HG03520 (cell line): Measurements from ENCODE around the gene KCNH5.
"Not testable (repeated sequence)": the region's sequence is repeated elsewhere in the genome, so short reads cannot be mapped to it uniquely, and the experiment has no call there.

Source experiments
- ATAC-seq: cut with Tn5 transposase; IDR thresholded peaks from one replicate; pipeline ENCODE4 v1.9.1; 2021; ENCODE audit warnings: mild to moderate bottlenecking, moderate library complexity; ENCODE audit not compliant: unreplicated experiment

Gene KCNH5

DNA sequence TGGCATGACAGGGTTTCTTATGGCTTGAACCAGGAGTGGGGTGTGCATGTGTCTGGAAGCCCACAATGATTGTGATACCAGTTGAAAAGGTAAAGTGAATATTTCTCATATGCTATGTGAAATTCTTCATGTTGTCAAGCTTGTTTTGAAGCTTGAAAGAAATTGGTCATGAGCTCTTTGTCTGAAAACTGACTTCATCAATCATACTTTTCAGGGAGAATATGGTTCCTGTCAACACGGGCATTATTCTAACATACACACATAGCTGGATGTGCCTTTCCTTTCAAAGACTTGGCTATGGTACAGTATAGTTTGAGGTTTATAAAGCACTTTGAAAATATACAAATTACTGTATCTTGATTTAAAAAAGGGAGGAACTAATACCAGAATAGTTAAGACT, 158.8 kb downstream of the KCNH5 start:
- no peak for ATAC-seq

DNA sequence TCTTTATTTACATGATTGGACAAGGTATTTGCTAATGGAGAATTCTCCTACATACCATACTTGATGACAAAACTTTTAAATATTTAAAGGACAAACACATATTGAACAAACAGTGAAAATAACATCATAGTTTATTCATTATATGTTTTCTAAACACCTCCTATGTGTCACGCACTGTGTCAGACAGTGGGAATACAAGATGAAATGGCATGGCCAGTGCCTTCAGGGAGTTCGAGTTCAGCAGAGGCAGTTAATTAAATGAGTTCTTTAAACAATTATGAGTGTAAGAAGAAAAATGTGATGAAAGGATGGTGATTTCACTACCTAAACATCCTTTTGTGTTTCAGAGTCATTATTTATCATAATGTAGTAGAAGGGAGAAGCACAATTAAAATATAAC, 159.8 kb downstream of the KCNH5 start:
- ATAC-seq: no peak

GRCh38 chr14:62882967-62883366, 162.3 kb downstream of the KCNH5 start:
- no peak for ATAC-seq

DNA sequence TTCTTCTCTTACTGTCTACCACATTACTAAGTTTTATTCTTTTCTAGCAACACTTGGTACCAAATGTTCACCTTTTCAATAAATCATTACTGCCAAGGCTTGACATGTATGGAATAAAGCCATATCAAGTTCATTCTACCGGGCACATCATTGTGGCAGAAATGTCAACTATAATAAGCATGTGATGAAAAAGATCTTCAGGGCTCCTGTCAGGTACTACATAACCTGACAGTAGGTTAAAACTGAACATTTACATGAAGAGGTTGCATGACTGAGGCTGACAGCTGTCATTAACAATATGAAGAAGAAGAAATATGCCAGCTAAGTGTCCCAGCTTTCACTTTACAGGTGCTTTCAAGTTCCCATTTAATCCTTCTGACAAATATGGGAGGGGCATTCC, 178.9 kb downstream of the KCNH5 start:
- no peak for ATAC-seq

DNA sequence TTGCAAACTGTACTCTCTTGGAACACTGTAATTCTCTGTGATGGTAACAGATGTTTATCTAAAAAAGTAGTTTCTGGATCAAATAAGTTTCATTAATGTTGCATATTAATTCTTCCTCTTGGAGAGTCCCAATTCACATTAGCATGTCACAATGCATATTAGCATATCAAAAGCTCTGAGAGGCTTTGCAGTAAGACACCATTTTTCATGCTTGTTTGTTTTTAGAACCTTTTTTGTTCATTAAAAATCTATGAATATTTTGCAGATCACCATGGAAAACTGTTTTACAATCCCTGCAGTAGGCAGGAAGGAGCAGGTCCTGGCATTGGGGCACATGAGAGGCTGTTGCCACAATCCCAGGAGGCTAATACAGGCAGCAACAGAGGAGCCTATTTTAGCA, 180.7 kb downstream of the KCNH5 start:
- ATAC-seq: no peak

- not testable (repeated sequence) for ATAC-seq
Observed at GRCh38 chr14:62858011-62858410, 187.2 kb downstream of the KCNH5 start.

DNA sequence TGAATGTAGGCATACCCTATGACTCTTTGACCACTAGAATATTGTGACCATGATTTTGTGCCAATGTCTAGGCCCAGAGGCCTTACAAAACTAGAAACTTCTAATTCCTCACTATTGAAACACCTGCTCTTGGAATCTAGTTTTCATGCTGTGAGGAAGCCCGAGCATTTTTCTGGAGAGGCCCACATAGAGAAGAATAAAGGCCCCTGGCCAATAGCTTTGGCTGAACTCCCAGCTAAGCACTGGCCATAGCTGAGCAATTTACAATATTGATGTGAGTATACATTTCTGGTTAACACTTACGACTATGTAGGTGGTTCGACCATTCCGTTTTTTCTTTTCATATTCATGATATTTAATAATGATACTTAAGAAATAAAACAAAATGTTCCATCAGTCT, 190.3 kb downstream of the KCNH5 start:
- no peak for ATAC-seq

- no peak for ATAC-seq
Observed at GRCh38 chr14:62847168-62847567, 198.1 kb downstream of the KCNH5 start.

DNA sequence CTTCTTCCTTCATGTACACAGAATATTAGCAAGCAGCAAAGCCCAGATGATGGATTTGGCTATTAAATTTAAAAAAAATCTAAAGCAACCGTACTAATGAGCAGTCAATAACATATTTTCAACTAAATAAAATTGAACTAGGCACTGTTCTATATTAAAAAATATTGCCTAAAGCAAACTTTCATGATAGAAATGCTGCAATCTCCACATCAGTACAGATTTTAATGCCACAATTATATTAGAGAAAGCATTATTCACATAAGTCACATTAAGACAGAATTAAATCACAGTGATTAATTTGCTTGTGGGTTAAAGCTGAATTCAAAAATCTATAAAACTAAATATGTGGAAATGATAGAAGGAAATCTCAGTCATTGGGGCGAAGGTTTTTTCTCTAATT, 200.7 kb downstream of the KCNH5 start:
- no peak for ATAC-seq

GRCh38 chr14:62824086-62824485, 221.2 kb downstream of the KCNH5 start:
- ATAC-seq: no peak

- no peak for ATAC-seq
Observed at GRCh38 chr14:62819931-62820330, 225.3 kb downstream of the KCNH5 start.

GRCh38 chr14:62807636-62808035, 237.6 kb downstream of the KCNH5 start:
- ATAC-seq: no peak

DNA sequence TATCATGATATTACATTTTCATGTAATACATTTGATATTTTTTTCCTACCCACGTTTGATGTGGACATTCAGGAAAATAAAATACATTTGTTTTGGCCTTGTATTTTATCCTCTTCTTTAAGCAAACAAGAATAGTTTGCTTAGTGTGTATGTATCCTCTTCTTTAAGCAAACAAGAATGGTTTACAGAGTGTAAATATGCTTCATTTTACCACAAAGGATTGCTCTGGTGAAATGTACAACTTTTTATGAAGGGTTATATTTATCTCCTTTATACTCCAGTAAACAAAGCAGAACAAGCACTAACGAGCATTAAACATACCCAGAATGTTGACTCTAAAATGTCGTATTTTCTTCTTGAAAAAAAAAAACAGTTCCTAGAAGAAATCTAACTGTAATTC, 244.7 kb downstream of the KCNH5 start:
- no peak for ATAC-seq

GRCh38 chr14:62796431-62796830, 248.8 kb downstream of the KCNH5 start:
- no peak for ATAC-seq

DNA sequence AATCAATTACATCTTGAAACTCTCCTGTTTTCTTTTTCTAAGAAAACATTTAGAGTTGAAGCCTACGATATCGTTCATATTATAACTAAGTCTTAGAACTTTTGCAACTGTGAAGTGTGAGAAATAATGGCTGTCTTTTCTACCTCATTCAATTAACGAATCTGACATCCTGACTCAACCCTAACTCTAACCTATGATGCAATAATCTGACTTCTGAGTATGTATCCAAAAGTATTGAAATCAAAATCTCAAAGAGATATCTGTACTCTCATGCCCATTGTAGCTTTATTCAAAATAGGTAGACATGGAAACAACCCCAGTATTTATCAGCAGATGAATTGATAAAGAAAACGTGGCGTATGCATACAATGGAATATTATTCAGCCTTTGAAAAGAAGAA, 252.7 kb downstream of the KCNH5 start:
- no peak for ATAC-seq

DNA sequence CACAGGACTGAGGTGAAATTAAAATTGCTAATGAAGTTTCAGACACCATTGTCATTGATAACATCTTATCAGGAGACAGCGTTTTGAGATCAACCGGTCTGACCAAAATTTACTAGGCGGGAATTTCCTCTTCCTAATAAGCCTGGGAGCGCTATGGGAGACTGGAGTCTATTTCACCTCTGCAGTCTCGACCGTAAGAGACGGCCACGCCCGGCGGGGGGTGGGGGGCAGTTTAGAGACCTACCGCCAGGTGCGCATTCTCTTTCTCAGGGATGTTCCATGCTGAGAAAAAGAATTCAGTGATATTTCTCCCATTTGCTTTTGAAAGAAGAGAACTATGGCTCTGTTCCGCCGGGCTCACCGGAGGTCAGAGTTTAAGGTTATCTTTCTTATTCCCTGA, 263.9 kb downstream of the KCNH5 start:
- ATAC-seq: not testable (repeated sequence)

DNA sequence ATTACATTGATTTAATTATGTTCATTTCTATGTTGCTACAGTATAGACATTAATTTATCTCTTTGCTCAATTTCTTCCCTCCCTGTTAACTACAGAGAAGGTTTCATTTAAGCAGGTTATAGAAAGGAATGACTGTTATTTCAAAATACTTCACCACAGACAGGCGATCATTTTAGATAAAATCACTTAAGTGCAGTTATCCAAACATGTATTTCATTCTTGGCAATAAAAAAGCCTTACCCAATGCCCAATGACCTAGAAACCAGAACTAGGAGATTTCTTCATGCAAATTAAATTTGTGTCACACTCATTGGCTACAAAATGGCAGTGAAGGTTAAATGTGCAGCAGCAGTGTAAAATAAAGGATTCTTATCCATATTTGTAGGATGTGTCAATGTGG, 266.4 kb downstream of the KCNH5 start:
- no peak for ATAC-seq

DNA sequence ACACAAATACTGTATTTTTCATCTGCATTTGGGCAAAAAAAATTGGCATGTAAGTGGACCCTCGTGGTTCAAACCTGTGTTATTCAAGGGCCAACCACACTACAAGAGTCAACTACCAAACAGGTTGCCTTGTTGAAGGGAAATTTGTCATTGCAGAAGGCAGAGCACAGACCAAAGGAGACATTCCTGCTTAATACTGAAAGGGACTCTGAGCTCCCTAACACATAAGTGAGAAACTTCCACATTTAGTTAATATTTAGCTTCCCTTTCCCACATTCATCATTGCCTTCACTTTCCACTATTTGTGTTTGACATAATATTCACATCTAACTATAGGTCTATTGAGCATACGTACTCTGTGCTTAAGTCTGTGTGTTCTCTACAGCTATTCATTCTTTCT, 266.9 kb downstream of the KCNH5 start:
- no peak for ATAC-seq

- no peak for ATAC-seq
Observed at GRCh38 chr14:62777510-62777909, 267.7 kb downstream of the KCNH5 start.

DNA sequence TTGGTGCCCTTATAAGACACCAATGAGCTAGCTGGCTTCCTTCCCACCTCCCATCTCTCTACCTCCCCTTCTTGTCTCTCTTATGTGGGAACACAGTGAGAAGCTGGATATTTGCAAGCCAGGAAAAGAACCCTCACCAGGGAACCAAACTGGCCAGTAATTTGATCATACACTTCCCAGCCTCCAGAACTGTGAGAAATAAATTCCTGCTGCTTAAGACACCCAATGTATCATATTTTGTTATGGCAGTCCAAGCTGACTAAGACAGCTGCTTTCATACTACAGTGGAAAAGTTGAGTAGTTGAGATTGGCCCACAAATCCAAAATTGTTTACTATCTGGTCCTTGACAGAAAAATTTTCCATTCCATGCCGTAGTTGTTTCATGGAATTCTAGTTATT, 269.0 kb downstream of the KCNH5 start:
- ATAC-seq: no peak

DNA sequence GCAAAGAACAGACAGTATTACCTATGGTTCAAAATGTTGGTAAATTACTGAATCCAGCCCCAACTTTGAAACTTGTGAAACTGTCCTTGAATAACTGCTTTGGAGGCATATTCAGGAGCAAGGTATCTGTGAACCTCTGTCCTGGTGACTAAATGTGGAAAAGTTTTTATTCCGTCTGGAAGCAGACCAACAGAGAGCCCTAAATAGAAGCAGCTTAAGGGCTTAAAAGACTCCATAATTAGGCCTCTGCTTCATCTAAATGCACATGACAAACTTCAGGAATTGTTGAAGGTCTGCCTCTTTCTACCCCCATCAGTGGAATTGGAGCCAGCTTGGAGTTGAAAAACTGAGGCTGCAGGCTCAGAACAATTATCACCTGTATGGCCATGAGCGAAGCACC, 276.5 kb downstream of the KCNH5 start:
- no peak for ATAC-seq

DNA sequence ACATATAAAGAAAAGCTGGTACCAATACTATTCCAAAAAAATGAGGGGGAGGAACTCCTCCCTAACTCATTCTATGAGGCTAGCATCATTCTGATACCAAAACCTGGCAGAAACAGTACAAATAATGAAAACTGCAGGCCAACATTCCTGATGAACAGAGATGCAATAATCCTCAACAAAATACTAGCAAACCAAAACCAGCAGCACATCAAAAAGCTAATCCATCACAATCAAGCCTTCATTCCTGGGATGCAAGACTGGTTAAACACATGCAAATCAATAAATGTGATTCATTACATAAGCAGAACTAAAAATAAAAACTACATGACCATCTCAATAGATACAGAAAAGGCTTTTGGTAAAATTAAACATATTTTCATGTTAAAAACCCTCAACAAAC, 281.3 kb downstream of the KCNH5 start:
- ATAC-seq: no peak

DNA sequence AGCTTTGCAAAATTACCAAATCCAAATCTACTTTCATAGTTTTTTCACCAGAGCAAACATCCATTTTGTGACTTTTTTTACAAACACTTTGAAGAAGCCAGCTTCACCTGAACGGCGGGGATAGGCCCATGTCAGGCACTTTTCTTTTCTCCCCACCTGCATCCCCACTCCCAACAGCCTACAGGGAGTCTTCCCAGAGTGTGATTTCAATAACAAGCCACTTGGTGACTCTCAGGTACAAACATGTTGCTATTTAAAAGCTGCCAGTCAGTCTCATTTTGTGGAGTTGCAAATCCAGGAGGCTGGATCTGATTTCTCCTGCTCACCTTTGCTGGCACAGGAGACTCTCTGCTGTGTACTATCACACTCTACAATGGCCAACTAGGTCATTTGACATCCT, 285.5 kb downstream of the KCNH5 start:
- ATAC-seq: no peak

GRCh38 chr14:62746881-62747280, 298.4 kb downstream of the KCNH5 start:
- ATAC-seq: not testable (repeated sequence)
